Thyroid gland (tissue), 4 donors: ENCODE results near the gene SMCHD1.

Experiments used
- POLR2A ChIP-seq, 2 donors: fragments of 450-650 bp; IDR thresholded peaks; one replicate each; pipeline ENCODE4 v1.6.1; 2017; ENCODE audit warnings: antibody characterized with exemption in 2 of 2, mild to moderate bottlenecking in 2 of 2, moderate library complexity in 1 of 2
- TF ChIP-seq, protein P1 (sequence below), 6 experiments: fragments of 200-600 bp in 3 of 6; fragments of 450-650 bp in 3 of 6; sonication (generic) in 3 of 6; IDR thresholded peaks; one replicate each; pipeline ENCODE4 v1.5.1; 2016 to 2019; ENCODE audit warnings: antibody characterized with exemption in 6 of 6, mild to moderate bottlenecking in 2 of 6, inconsistent platforms in 1 of 6, moderate library complexity in 1 of 6

DNA sequence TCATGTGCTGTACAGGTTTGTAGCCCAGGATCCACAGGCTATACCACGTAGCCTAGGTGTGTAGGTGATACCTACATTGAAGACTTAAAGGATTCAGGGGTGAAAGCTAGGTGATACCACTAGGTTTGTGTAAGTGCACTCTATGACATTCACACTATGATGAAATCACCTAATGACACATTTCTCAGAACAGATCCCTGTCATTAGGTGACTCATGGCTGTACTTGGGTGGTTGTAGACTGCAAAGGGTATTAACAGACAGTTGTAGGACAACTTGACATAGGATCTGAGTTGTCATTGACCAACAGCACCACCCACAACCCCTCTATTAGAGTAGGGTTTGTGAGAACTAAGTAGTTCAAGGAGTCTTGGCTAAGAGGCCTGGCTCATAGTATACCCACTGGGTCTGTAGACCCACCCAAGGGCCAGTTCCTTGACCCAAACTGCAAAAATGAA is 27.7 kb upstream of the SMCHD1 start:
- TF ChIP-seq, protein P1, sequence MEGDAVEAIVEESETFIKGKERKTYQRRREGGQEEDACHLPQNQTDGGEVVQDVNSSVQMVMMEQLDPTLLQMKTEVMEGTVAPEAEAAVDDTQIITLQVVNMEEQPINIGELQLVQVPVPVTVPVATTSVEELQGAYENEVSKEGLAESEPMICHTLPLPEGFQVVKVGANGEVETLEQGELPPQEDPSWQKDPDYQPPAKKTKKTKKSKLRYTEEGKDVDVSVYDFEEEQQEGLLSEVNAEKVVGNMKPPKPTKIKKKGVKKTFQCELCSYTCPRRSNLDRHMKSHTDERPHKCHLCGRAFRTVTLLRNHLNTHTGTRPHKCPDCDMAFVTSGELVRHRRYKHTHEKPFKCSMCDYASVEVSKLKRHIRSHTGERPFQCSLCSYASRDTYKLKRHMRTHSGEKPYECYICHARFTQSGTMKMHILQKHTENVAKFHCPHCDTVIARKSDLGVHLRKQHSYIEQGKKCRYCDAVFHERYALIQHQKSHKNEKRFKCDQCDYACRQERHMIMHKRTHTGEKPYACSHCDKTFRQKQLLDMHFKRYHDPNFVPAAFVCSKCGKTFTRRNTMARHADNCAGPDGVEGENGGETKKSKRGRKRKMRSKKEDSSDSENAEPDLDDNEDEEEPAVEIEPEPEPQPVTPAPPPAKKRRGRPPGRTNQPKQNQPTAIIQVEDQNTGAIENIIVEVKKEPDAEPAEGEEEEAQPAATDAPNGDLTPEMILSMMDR (IDR thresholded peaks at IDR 0.05), result no peak
- no peak for TF ChIP-seq POLR2A (IDR thresholded peaks at IDR 0.05)
